Measurements from ENCODE around the gene SDF2.

DNA sequence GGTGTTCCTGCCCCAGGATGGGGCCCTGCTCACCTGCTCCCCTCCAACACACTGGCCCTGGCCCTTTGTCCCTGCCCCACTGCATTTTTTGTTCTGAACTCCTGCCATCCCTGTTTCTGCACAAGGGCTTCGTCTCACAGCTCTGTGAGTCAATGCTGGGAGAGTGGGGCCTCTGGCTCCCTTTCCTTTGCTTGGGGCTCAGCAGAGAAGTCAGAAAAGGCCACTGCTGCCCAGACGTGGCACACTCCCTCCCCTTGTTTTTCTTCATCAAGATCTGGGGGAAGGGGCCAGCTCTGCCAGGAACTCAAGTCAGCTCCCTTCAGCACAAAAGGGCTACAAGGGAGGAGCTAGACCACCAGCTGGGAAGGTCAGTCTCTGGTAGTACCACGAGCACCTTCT, 41.0 kb upstream of the SDF2 start:
- TF ChIP-seq, protein P1, sequence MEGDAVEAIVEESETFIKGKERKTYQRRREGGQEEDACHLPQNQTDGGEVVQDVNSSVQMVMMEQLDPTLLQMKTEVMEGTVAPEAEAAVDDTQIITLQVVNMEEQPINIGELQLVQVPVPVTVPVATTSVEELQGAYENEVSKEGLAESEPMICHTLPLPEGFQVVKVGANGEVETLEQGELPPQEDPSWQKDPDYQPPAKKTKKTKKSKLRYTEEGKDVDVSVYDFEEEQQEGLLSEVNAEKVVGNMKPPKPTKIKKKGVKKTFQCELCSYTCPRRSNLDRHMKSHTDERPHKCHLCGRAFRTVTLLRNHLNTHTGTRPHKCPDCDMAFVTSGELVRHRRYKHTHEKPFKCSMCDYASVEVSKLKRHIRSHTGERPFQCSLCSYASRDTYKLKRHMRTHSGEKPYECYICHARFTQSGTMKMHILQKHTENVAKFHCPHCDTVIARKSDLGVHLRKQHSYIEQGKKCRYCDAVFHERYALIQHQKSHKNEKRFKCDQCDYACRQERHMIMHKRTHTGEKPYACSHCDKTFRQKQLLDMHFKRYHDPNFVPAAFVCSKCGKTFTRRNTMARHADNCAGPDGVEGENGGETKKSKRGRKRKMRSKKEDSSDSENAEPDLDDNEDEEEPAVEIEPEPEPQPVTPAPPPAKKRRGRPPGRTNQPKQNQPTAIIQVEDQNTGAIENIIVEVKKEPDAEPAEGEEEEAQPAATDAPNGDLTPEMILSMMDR (IDR thresholded peaks at IDR 0.05; ENCODE audit: low read length) = no peak
- no peak for TF ChIP-seq EZH2 (IDR thresholded peaks at IDR 0.05; ENCODE audit: borderline replicate concordance, low read length)

Data from OCI-LY1 (cell line).